Activated CD8-positive, alpha-beta T cell treated with anti-CD3 and anti-CD28 coated beads, Interleukin-2, amount 10 ng/mL, durations not matched to agents 7 days and 5 days (primary cell): ENCODE measurements around the gene EPS15. TPM values are rescaled to one million over a fixed set of nuclear protein-coding genes. Genes with fewer than 3 reads are reported as not detected.

ENCODE experiments used
- ATAC-seq: fragments of 150-1000 bp; cut with Tn5 transposase; one replicate; pipeline ENCODE4 v1.10.0; 2021; ENCODE audit warnings: moderate library complexity
- CTCF ChIA-PET: fragments of 350-600 bp; sonication (Branson Sonifier 250); formaldehyde crosslinking; loops from one replicate; lab custom pipeline; 2021; ENCODE audit warnings: antibody characterized with exemption; lab: Charles Lee
- POLR2A ChIA-PET: fragments of 350-600 bp; sonication (Branson Sonifier 250); formaldehyde crosslinking; loops from one replicate; lab custom pipeline; 2021; ENCODE audit warnings: antibody characterized with exemption; lab: Charles Lee
- DNase-seq: peaks from one replicate; pipeline ENCODE4 v3.0.0-alpha.2; 2020
- H3K27ac Mint-ChIP-seq: one replicate; pipeline ENCODE4 v1.8.0; 2021; ENCODE audit warnings: mild to moderate bottlenecking, mixed read lengths
- H3K27me3 Mint-ChIP-seq: one replicate; pipeline ENCODE4 v1.8.0; 2021; ENCODE audit warnings: low read depth, mixed read lengths
- H3K36me3 Mint-ChIP-seq: one replicate; pipeline ENCODE4 v1.8.0; 2021; ENCODE audit warnings: low read depth, mixed read lengths
- H3K4me1 Mint-ChIP-seq: one replicate; pipeline ENCODE4 v1.8.0; 2021; ENCODE audit warnings: low read depth, mixed read lengths
- H3K4me3 Mint-ChIP-seq: one replicate; pipeline ENCODE4 v1.8.0; 2021; ENCODE audit warnings: mild to moderate bottlenecking, mixed read lengths
- H3K9me3 Mint-ChIP-seq: one replicate; pipeline ENCODE4 v1.8.0; 2022; ENCODE audit warnings: mixed read lengths; ENCODE audit not compliant: insufficient read depth
- total RNA-seq, 2 experiments: library from RNA; stranded (reverse); gene quantifications; one replicate each; pipeline ENCODE4 v1.2.3, GENCODE V29; 2021

EPS15 gene
- total RNA-seq, 2 experiments from 2014 or later, result 57.2 to 58.4 TPM

- peaks cover 40% of the 10 kb centered on the region for H3K4me1 Mint-ChIP-seq
- no peak overlapping the region for H3K4me3 Mint-ChIP-seq
- no peak for DNase-seq
- ATAC-seq, result no peak
- H3K27me3 Mint-ChIP-seq, result no peaks in the 10 kb centered on the region
- H3K9me3 Mint-ChIP-seq, result no peaks in the 10 kb centered on the region
- H3K27ac Mint-ChIP-seq, result peak overlapping the region; percentile 14
- CTCF ChIA-PET, result interaction anchor here (1.2 to 3.6 kb wide), 2 partner anchors 14 to 48 kb away, joined by 3 to 20 read pairs; no protein-coding TSS in a partner anchor
- H3K36me3 Mint-ChIP-seq, result peaks cover 3% of the 10 kb centered on the region
- POLR2A ChIA-PET, result no interaction called here
Observed at GRCh38 chr1:51520700-51521248, 1.7 kb upstream of the EPS15 start.

- ChIA-PET CTCF (interaction anchor here (0.8 to 3.6 kb wide), 3 partner anchors 15 to 249 kb away, joined by 3 to 20 read pairs (median 3); no protein-coding TSS in a partner anchor), POLR2A (interaction anchor here (1.2 to 1.7 kb wide), 3 partner anchors 16 to 550 kb away, joined by 4 to 5 read pairs (median 4); partner anchors contain the start of gene CDKN2C)
- ATAC-seq (no peak), DNase-seq (no peak)
- H3K36me3 Mint-ChIP-seq, result peaks cover 3% of the 10 kb centered on the region
- peak overlapping the region; percentile 68 for H3K4me3 Mint-ChIP-seq
- peaks cover 47% of the 10 kb centered on the region for H3K4me1 Mint-ChIP-seq
- H3K27me3 Mint-ChIP-seq, result no peaks in the 10 kb centered on the region
- no peaks in the 10 kb centered on the region for H3K9me3 Mint-ChIP-seq
- H3K27ac Mint-ChIP-seq, result peak overlapping the region; percentile 14
Observed at GRCh38 chr1:51519865-51520699, 1.0 kb upstream of the EPS15 start.

- H3K4me1 Mint-ChIP-seq, result peaks cover 59% of the 10 kb centered on the region
- H3K4me3 Mint-ChIP-seq, result peak overlapping the region; percentile 80
- no peaks in the 10 kb centered on the region for H3K9me3 Mint-ChIP-seq
- ATAC-seq, result peak; percentile 76
- CTCF ChIA-PET, result interaction anchor here (1.3 kb wide), 1 partner anchor 51 kb away, joined by 5 read pairs; no protein-coding TSS in a partner anchor
- H3K36me3 Mint-ChIP-seq, result peaks cover 3% of the 10 kb centered on the region
- no peaks in the 10 kb centered on the region for H3K27me3 Mint-ChIP-seq
- peak overlapping the region; percentile 80 for H3K27ac Mint-ChIP-seq
- POLR2A ChIA-PET, result interaction anchor here (0.8 to 1.7 kb wide), 10 partner anchors 18 to 549 kb away, joined by 3 to 5 read pairs (median 4); partner anchors contain the start of genes CDKN2C and RNF11
- peak; percentile 65 for DNase-seq
Observed at GRCh38 chr1:51518586-51519047, 449 bp downstream of the EPS15 start.

GRCh38 chr1:51518033-51518585, 957 bp downstream of the EPS15 start:
- Mint-ChIP-seq H3K9me3 (no peaks in the 10 kb centered on the region), H3K4me1 (peaks cover 60% of the 10 kb centered on the region), H3K27me3 (no peaks in the 10 kb centered on the region), H3K4me3 (peak overlapping the region; percentile 80), H3K27ac (peak overlapping the region; percentile 80), H3K36me3 (peaks cover 3% of the 10 kb centered on the region)
- CTCF ChIA-PET, result interaction anchor here (1.3 kb wide), 1 partner anchor 52 kb away, joined by 5 read pairs; no protein-coding TSS in a partner anchor
- DNase-seq (peak; percentile 53), ATAC-seq (peak; percentile 38)
- POLR2A ChIA-PET, result interaction anchor here (1.0 to 1.5 kb wide), 4 partner anchors 30 to 282 kb away, joined by 5 read pairs; partner anchors contain the start of gene RNF11

- ChIA-PET POLR2A (interaction anchor here (1.0 to 1.5 kb wide), 2 partner anchors 29 to 52 kb away, joined by 5 read pairs; no protein-coding TSS in a partner anchor), CTCF (interaction anchor here (1.1 kb wide), 1 partner anchor 99 kb away, joined by 3 read pairs; no protein-coding TSS in a partner anchor)
- no peak for ATAC-seq
Observed at GRCh38 chr1:51517361-51518032, 1.6 kb downstream of the EPS15 start.

GRCh38 chr1:51516649-51517158, 2.4 kb downstream of the EPS15 start:
- DNase-seq, result no peak
- no peak overlapping the region for H3K4me3 Mint-ChIP-seq
- ChIA-PET CTCF (interaction anchor here (1.1 to 1.5 kb wide), 4 partner anchors 18 to 98 kb away, joined by 3 to 5 read pairs (median 3); no protein-coding TSS in a partner anchor), POLR2A (no interaction called here)
- no peaks in the 10 kb centered on the region for H3K27me3 Mint-ChIP-seq
- ATAC-seq, result no peak
- H3K27ac Mint-ChIP-seq, result no peak overlapping the region
- H3K9me3 Mint-ChIP-seq, result no peaks in the 10 kb centered on the region
- peaks cover 73% of the 10 kb centered on the region for H3K4me1 Mint-ChIP-seq
- H3K36me3 Mint-ChIP-seq, result peaks cover 3% of the 10 kb centered on the region

More at GRCh38 chr1:51517361-51518032, 1.6 kb downstream of the EPS15 start:
- no peak for DNase-seq
- H3K4me1 Mint-ChIP-seq, result peaks cover 65% of the 10 kb centered on the region
- no peaks in the 10 kb centered on the region for H3K9me3 Mint-ChIP-seq
- H3K4me3 Mint-ChIP-seq, result peak overlapping the region; percentile 80
- peaks cover 3% of the 10 kb centered on the region for H3K36me3 Mint-ChIP-seq
- peak overlapping the region; percentile 80 for H3K27ac Mint-ChIP-seq
- no peaks in the 10 kb centered on the region for H3K27me3 Mint-ChIP-seq

- Mint-ChIP-seq H3K27ac (no peak overlapping the region), H3K4me3 (no peak overlapping the region), H3K27me3 (no peaks in the 10 kb centered on the region), H3K36me3 (peaks cover 3% of the 10 kb centered on the region), H3K9me3 (no peaks in the 10 kb centered on the region), H3K4me1 (peaks cover 73% of the 10 kb centered on the region)
- ChIA-PET CTCF (interaction anchor here (0.9 to 1.5 kb wide), 5 partner anchors 18 to 111 kb away, joined by 3 to 5 read pairs (median 3); no protein-coding TSS in a partner anchor), POLR2A (interaction anchor here (1.0 kb wide), 1 partner anchor 53 kb away, joined by 3 read pairs; no protein-coding TSS in a partner anchor)
- DNase-seq, result no peak
- ATAC-seq, result no peak
Observed at GRCh38 chr1:51515982-51516648, 3.0 kb downstream of the EPS15 start.

- DNase-seq (no peak), ATAC-seq (no peak)
- Mint-ChIP-seq H3K27ac (no peak overlapping the region), H3K36me3 (peaks cover 3% of the 10 kb centered on the region), H3K4me1 (peaks cover 66% of the 10 kb centered on the region), H3K27me3 (no peaks in the 10 kb centered on the region), H3K9me3 (no peaks in the 10 kb centered on the region), H3K4me3 (peak overlapping the region; percentile 44)
- ChIA-PET CTCF (interaction anchor here (0.9 to 1.5 kb wide), 3 partner anchors 19 to 112 kb away, joined by 3 to 5 read pairs (median 3); no protein-coding TSS in a partner anchor), POLR2A (interaction anchor here (0.6 to 1.0 kb wide), 2 partner anchors 54 to 118 kb away, joined by 3 read pairs; no protein-coding TSS in a partner anchor)
Observed at GRCh38 chr1:51515312-51515960, 3.6 kb downstream of the EPS15 start.

GRCh38 chr1:51514733-51515132, 4.3 kb downstream of the EPS15 start:
- Mint-ChIP-seq H3K4me1 (peaks cover 62% of the 10 kb centered on the region), H3K9me3 (no peaks in the 10 kb centered on the region), H3K4me3 (peak overlapping the region; percentile 47), H3K36me3 (peaks cover 3% of the 10 kb centered on the region), H3K27me3 (no peaks in the 10 kb centered on the region), H3K27ac (no peak overlapping the region)
- ChIA-PET CTCF (no interaction called here), POLR2A (no interaction called here)
- DNase-seq (no peak), ATAC-seq (no peak)

- no peak for ATAC-seq
- Mint-ChIP-seq H3K27me3 (no peaks in the 10 kb centered on the region), H3K4me3 (no peak overlapping the region), H3K9me3 (no peaks in the 10 kb centered on the region), H3K36me3 (peaks cover 2% of the 10 kb centered on the region), H3K4me1 (peaks cover 53% of the 10 kb centered on the region), H3K27ac (no peak overlapping the region)
- no peak for DNase-seq
- POLR2A ChIA-PET, result no interaction called here
- CTCF ChIA-PET, result no interaction called here
Observed at GRCh38 chr1:51512606-51513005, 6.5 kb downstream of the EPS15 start.
